Measurements from ENCODE around the gene ISX.
"Not testable (repeated sequence)": the region's sequence is repeated elsewhere in the genome, so short reads cannot be mapped to it uniquely, and the experiment has no call there.

GRCh38 chr22:35050038-35050437, 15.9 kb upstream of the ISX start:
- TF ChIP-seq CTCF (IDR thresholded peaks at IDR 0.05); PBX3 (IDR thresholded peaks at IDR 0.05); KDM5A (IDR thresholded peaks at IDR 0.05); USF2 (IDR thresholded peaks at IDR 0.05); NFE2L2 (conservative IDR thresholded peaks at IDR 0.05; ENCODE audit: low read length); POLR2A (IDR thresholded peaks at IDR 0.05; ENCODE audit: low read length); FOSL2 (IDR thresholded peaks at IDR 0.05); FOSL2 (CRISPR knock-in tag; IDR thresholded peaks at IDR 0.05); MAZ (IDR thresholded peaks at IDR 0.05; ENCODE audit: borderline replicate concordance, low read depth, low read length); MYC (IDR thresholded peaks at IDR 0.05; ENCODE audit: borderline replicate concordance, low read length); JUN (IDR thresholded peaks at IDR 0.05): not testable (repeated sequence)
